H9 (cell line): ENCODE measurements around the gene KRR1. TPM values are rescaled to one million over a fixed set of nuclear protein-coding genes. Genes with fewer than 3 reads are reported as not detected.

Experiments
- DNase-seq: peaks from one replicate; pipeline ENCODE4 v3.0.0-alpha.2; 2017
- H2AFZ ChIP-seq: one replicate; pipeline ENCODE4 v1.6.1; 2013; ENCODE audit warnings: mild to moderate bottlenecking, low read length, control low read depth, moderate library complexity
- H2AK5ac ChIP-seq: 2 replicates; pipeline ENCODE4 v1.6.1; 2013; ENCODE audit warnings: low read length, control low read depth, mixed read lengths; ENCODE audit not compliant: insufficient read length
- H2BK120ac ChIP-seq: one replicate; pipeline ENCODE4 v1.6.1; 2013; ENCODE audit warnings: low read depth, mild to moderate bottlenecking, low read length, control low read depth, inconsistent platforms; ENCODE audit not compliant: poor library complexity, severe bottlenecking
- H2BK12ac ChIP-seq: 2 replicates; pipeline ENCODE4 v1.6.1; 2013; ENCODE audit warnings: low read length, control low read depth, mixed read lengths, low read depth; ENCODE audit not compliant: insufficient read length
- H2BK15ac ChIP-seq: 2 replicates; pipeline ENCODE4 v1.6.1; 2013; ENCODE audit warnings: low read depth, low read length, control low read depth
- H2BK20ac ChIP-seq: one replicate; pipeline ENCODE4 v1.6.1; 2013; ENCODE audit warnings: low read depth, mild to moderate bottlenecking, low read length, control low read depth, inconsistent platforms; ENCODE audit not compliant: poor library complexity, severe bottlenecking
- H2BK5ac ChIP-seq: 2 replicates; pipeline ENCODE4 v1.6.1; 2013; ENCODE audit warnings: low read length, control low read depth, mixed read lengths; ENCODE audit not compliant: insufficient read length
- H3K14ac ChIP-seq: 2 replicates; pipeline ENCODE4 v1.6.1; 2013; ENCODE audit warnings: low read length, control low read depth; ENCODE audit not compliant: insufficient read depth
- H3K18ac ChIP-seq: 2 replicates; pipeline ENCODE4 v1.6.1; 2013; ENCODE audit warnings: low read depth, mild to moderate bottlenecking, mixed read lengths, low read length, control low read depth; ENCODE audit not compliant: insufficient read length
- H3K23ac ChIP-seq: 2 replicates; pipeline ENCODE4 v1.6.1; 2013; ENCODE audit warnings: low read length, control low read depth, mixed read lengths, low read depth; ENCODE audit not compliant: insufficient read length
- H3K23me2 ChIP-seq: 2 replicates; pipeline ENCODE4 v1.6.1; 2013; ENCODE audit warnings: low read depth, mild to moderate bottlenecking, mixed read lengths, low read length, control low read depth; ENCODE audit not compliant: insufficient read length, poor library complexity, severe bottlenecking
- H3K27ac ChIP-seq: 2 replicates; pipeline ENCODE4 v1.5.1; 2013; ENCODE audit warnings: low read length, control low read depth, mixed read lengths, low read depth; ENCODE audit not compliant: insufficient read length
- H3K27me3 ChIP-seq: 2 replicates; pipeline ENCODE4 v1.6.1; 2013; ENCODE audit warnings: low read length, control low read depth, inconsistent platforms; ENCODE audit not compliant: insufficient read depth
- H3K4ac ChIP-seq: 2 replicates; pipeline ENCODE4 v1.6.1; 2013; ENCODE audit warnings: low read depth, mild to moderate bottlenecking, control low read depth, inconsistent platforms, low read length, moderate library complexity
- H3K4me1 ChIP-seq: 2 replicates; pipeline ENCODE4 v1.6.1; 2013; ENCODE audit warnings: low read length, control low read depth, inconsistent platforms; ENCODE audit not compliant: insufficient read depth
- H3K4me2 ChIP-seq: 2 replicates; pipeline ENCODE4 v1.6.1; 2013; ENCODE audit warnings: low read length, control low read depth, mixed read lengths; ENCODE audit not compliant: insufficient read length, insufficient read depth
- H3K56ac ChIP-seq: 2 replicates; pipeline ENCODE4 v1.6.1; 2013; ENCODE audit warnings: low read depth, mild to moderate bottlenecking, mixed read lengths, low read length, control low read depth; ENCODE audit not compliant: insufficient read length
- H3K79me1 ChIP-seq: 2 replicates; pipeline ENCODE4 v1.6.1; 2013; ENCODE audit warnings: low read depth, mild to moderate bottlenecking, moderate library complexity, low read length, control low read depth, inconsistent platforms; ENCODE audit not compliant: insufficient read depth, poor library complexity, severe bottlenecking
- H3K79me2 ChIP-seq: 2 replicates; pipeline ENCODE4 v1.6.1; 2013; ENCODE audit warnings: low read length, control low read depth, inconsistent platforms; ENCODE audit not compliant: insufficient read depth
- H3K9ac ChIP-seq: 2 replicates; pipeline ENCODE4 v1.6.1; 2013; ENCODE audit warnings: low read length, control low read depth, mixed read lengths; ENCODE audit not compliant: insufficient read length; ENCODE audit errors: extremely low read depth
- H3K9me3 ChIP-seq: one replicate; pipeline ENCODE4 v1.6.1; 2013; ENCODE audit warnings: low read depth, low read length, inconsistent platforms; ENCODE audit not compliant: control insufficient read depth
- H3T11ph ChIP-seq: one replicate; pipeline ENCODE4 v1.6.1; 2013; ENCODE audit warnings: mild to moderate bottlenecking, low read length, control low read depth, inconsistent platforms
- H4K20me1 ChIP-seq: one replicate; pipeline ENCODE4 v1.6.1; 2013; ENCODE audit not compliant: control insufficient read depth, insufficient read length, insufficient read depth
- H4K5ac ChIP-seq: 2 replicates; pipeline ENCODE4 v1.6.1; 2013; ENCODE audit warnings: low read depth, mild to moderate bottlenecking, mixed read lengths, low read length, control low read depth; ENCODE audit not compliant: insufficient read length
- H4K8ac ChIP-seq: replicated peaks from 2 replicates; pipeline ENCODE4 v1.6.1; 2013; ENCODE audit warnings: low read length, control low read depth, mixed read lengths, low read depth; ENCODE audit not compliant: insufficient read length
- H4K91ac ChIP-seq: 2 replicates; pipeline ENCODE4 v1.6.1; 2013; ENCODE audit warnings: low read depth, mild to moderate bottlenecking, moderate library complexity, mixed read lengths, low read length, control low read depth; ENCODE audit not compliant: insufficient read length
- H3K27ac Mint-ChIP-seq, 3 experiments: 2 replicates in 2 of 3; 3 replicates in 1 of 3; pipeline ENCODE4 v1.8.0; 2020 to 2021; ENCODE audit warnings: mixed read lengths in 3 of 3, mild to moderate bottlenecking in 1 of 3, moderate library complexity in 1 of 3
- H3K27me3 Mint-ChIP-seq: 2 replicates; pipeline ENCODE4 v1.8.0; 2021; ENCODE audit warnings: low read depth, mild to moderate bottlenecking, moderate library complexity, mixed read lengths
- H3K36me3 Mint-ChIP-seq, 3 experiments: 2 replicates in 2 of 3; 3 replicates in 1 of 3; pipeline ENCODE4 v1.8.0; 2020 to 2021; ENCODE audit warnings: low read depth in 3 of 3, mixed read lengths in 3 of 3; ENCODE audit not compliant: insufficient read depth in 1 of 3
- H3K4me1 Mint-ChIP-seq, 2 experiments: 2 replicates each; pipeline ENCODE4 v1.8.0; 2020; ENCODE audit warnings: mixed read lengths in 2 of 2
- H3K4me3 Mint-ChIP-seq, 2 experiments: 2 replicates in 1 of 2; 3 replicates in 1 of 2; pipeline ENCODE4 v1.8.0; 2020 to 2021; ENCODE audit warnings: mild to moderate bottlenecking in 2 of 2, mixed read lengths in 2 of 2, moderate library complexity in 1 of 2
- H3K9me3 Mint-ChIP-seq, 2 experiments: 2 replicates in 1 of 2; 3 replicates in 1 of 2; pipeline ENCODE4 v1.8.0; 2020; ENCODE audit warnings: mild to moderate bottlenecking in 2 of 2, mixed read lengths in 2 of 2, moderate library complexity in 1 of 2
- WGBS: extraction: QIAGEN DNeasy Blood & Tissue Kit; methylation state at CpG from one replicate; pipeline ENCODE4 v1.1.7; 2013; ENCODE audit warnings: missing lambda C conversion rate, low lambda C conversion rate, mixed read lengths; ENCODE audit not compliant: insufficient read length; ENCODE audit errors: extremely low coverage; 5-methylcytosine and 5-hydroxymethylcytosine counted together
- total RNA-seq: library from RNA; stranded (reverse); gene quantifications from 2 replicates; pipeline ENCODE4 v1.2.1, GENCODE V29; 2021
- TF ChIP-seq, protein P1 (sequence below): fragments of 200-600 bp; sonication (generic); conservative IDR thresholded peaks from 3 replicates; pipeline ENCODE4 v1.8.0; 2021; ENCODE audit warnings: antibody characterized with exemption, mild to moderate bottlenecking

Gene KRR1
- total RNA-seq, 1 experiment from 2014 or later = 88.9 TPM

DNA sequence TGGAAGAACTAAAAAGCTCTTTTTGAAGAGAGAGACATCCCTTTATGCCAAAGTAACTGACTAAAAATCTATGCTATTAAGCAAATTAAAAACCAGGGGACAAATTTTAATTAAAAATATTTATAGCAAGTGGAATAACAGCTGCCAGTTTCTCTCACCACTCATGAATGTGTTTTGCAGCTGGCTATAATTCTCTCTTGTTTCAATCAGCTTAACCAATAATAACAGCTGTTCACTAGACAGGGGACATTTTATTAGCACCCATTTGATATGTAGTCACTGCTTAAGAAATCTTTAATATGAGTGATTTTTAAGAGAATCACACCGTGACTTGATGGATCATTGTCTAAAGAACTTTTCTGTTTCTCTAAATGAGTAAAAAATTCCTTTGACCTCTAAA, 34.2 kb upstream of the KRR1 start:
- Histone ChIP-seq H3T11ph (no peak overlapping the region), H3K4ac (no peak overlapping the region), H2BK5ac (no peak overlapping the region), H3K79me1 (no peaks in the 10 kb centered on the region), H3K4me2 (no peak overlapping the region), H4K8ac (no peak overlapping the region), H4K91ac (no peak overlapping the region), H3K18ac (no peak overlapping the region), H4K20me1 (no peaks in the 10 kb centered on the region), H2BK20ac (no peak overlapping the region), H2BK15ac (no peak overlapping the region), H3K14ac (no peak overlapping the region), H2BK12ac (no peak overlapping the region), H2AFZ (no peak overlapping the region), H3K4me1 (no peaks in the 10 kb centered on the region), H3K9ac (no peak overlapping the region), H3K27ac (no peak overlapping the region), H3K56ac (no peak overlapping the region), H4K5ac (no peak overlapping the region), H3K9me3 (no peaks in the 10 kb centered on the region), H3K23me2 (no peaks in the 10 kb centered on the region), H3K23ac (no peak overlapping the region), H2AK5ac (no peak overlapping the region), H3K79me2 (no peaks in the 10 kb centered on the region), H2BK120ac (no peak overlapping the region), H3K27me3 (no peaks in the 10 kb centered on the region)
- H3K4me1 Mint-ChIP-seq = peaks cover 14 to 31% of the 10 kb centered on the region in 2 experiments
- TF ChIP-seq, protein P1, sequence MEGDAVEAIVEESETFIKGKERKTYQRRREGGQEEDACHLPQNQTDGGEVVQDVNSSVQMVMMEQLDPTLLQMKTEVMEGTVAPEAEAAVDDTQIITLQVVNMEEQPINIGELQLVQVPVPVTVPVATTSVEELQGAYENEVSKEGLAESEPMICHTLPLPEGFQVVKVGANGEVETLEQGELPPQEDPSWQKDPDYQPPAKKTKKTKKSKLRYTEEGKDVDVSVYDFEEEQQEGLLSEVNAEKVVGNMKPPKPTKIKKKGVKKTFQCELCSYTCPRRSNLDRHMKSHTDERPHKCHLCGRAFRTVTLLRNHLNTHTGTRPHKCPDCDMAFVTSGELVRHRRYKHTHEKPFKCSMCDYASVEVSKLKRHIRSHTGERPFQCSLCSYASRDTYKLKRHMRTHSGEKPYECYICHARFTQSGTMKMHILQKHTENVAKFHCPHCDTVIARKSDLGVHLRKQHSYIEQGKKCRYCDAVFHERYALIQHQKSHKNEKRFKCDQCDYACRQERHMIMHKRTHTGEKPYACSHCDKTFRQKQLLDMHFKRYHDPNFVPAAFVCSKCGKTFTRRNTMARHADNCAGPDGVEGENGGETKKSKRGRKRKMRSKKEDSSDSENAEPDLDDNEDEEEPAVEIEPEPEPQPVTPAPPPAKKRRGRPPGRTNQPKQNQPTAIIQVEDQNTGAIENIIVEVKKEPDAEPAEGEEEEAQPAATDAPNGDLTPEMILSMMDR = no peak
- no peak for DNase-seq
- no peak overlapping the region for H3K4me3 Mint-ChIP-seq
- H3K27ac Mint-ChIP-seq = peak overlapping the region in 1 of 3 experiments; percentile 27; a peak in 1 of 7 replicates
- no peaks in the 10 kb centered on the region for H3K36me3 Mint-ChIP-seq
- H3K9me3 Mint-ChIP-seq = no peaks in the 10 kb centered on the region
- no CpG with 5 or more reads among the region's 1 CpG for WGBS
- no peaks in the 10 kb centered on the region for H3K27me3 Mint-ChIP-seq
